Panc1 (cell line): ENCODE results near the gene NPAS3. TPM values are rescaled to one million over a fixed set of nuclear protein-coding genes. Genes with fewer than 3 reads are reported as not detected.

Experiments used
- ATAC-seq: fragments of 200-7000 bp; cut with Tn5 transposase; 2 replicates; pipeline ENCODE4 v1.9.1; 2020; ENCODE audit warnings: mild to moderate bottlenecking, moderate library complexity
- BruUV-seq: library from RNA; stranded (reverse); fragments of 400-500 nt; replicated peaks from 2 replicates; lab custom pipeline; 2021; lab: Mats Ljungman, UMichigan
- CTCF ChIA-PET: fragments of 300-600 bp; sonication (Branson Sonifier 250); formaldehyde crosslinking; loops from one replicate; lab custom pipeline; 2022; ENCODE audit warnings: antibody characterized with exemption; lab: Charles Lee
- POLR2A ChIA-PET: fragments of 300-600 bp; sonication (Branson Sonifier 250); formaldehyde crosslinking; loops from one replicate; lab custom pipeline; 2022; ENCODE audit warnings: antibody characterized with exemption; lab: Charles Lee
- DNase-seq: peaks from one replicate; pipeline ENCODE4 v3.0.0-alpha.2; 2010; ENCODE audit warnings: low read depth, low spot score
- H3K27ac ChIP-seq: 2 replicates; pipeline ENCODE4 v1.5.1; 2011; ENCODE audit warnings: mild to moderate bottlenecking, low read length, inconsistent platforms
- H3K27me3 ChIP-seq: fragments of 200-500 bp; sonication (Bioruptor generic); 2 replicates; pipeline ENCODE4 v1.6.0; 2014; ENCODE audit warnings: low read length, inconsistent platforms; ENCODE audit not compliant: control insufficient read depth, insufficient read depth
- H3K36me3 ChIP-seq: fragments of 200-500 bp; sonication (Bioruptor generic); 2 replicates; pipeline ENCODE4 v1.5.1; 2014; ENCODE audit warnings: inconsistent platforms, mild to moderate bottlenecking, low read length, moderate library complexity; ENCODE audit not compliant: control insufficient read depth, insufficient read depth
- H3K4me1 ChIP-seq: 2 replicates; pipeline ENCODE4 v1.5.1; 2011; ENCODE audit warnings: inconsistent platforms, mild to moderate bottlenecking, low read length, moderate library complexity; ENCODE audit not compliant: control insufficient read depth, insufficient read depth
- H3K4me3 ChIP-seq, 2 experiments: 2 replicates each; pipeline ENCODE4 v1.5.1; 2011 to 2012; ENCODE audit warnings: low read depth in 2 of 2, low read length in 2 of 2, mild to moderate bottlenecking in 2 of 2, inconsistent platforms in 1 of 2, moderate library complexity in 1 of 2
- H3K9me3 ChIP-seq: fragments of 200-500 bp; sonication (Bioruptor generic); 2 replicates; pipeline ENCODE4 v1.5.1; 2014; ENCODE audit warnings: low read depth, mild to moderate bottlenecking, inconsistent platforms, low read length, moderate library complexity; ENCODE audit not compliant: control insufficient read depth, insufficient read depth
- CTCF ChIP-seq: fragments of 450-650 bp; IDR thresholded peaks from 2 replicates; pipeline ENCODE4 v1.5.1; 2017; ENCODE audit warnings: mild to moderate bottlenecking
- POLR2AphosphoS5 ChIP-seq: IDR thresholded peaks from 2 replicates; pipeline ENCODE4 v1.6.1; 2012; ENCODE audit warnings: mild to moderate bottlenecking, low read depth, low read length, moderate library complexity
- SIN3A ChIP-seq: IDR thresholded peaks from 2 replicates; pipeline ENCODE4 v1.6.1; 2012; ENCODE audit warnings: low read depth, mild to moderate bottlenecking, low read length, moderate library complexity, borderline replicate concordance; ENCODE audit not compliant: insufficient read depth
- TCF7L2 ChIP-seq: IDR thresholded peaks from 2 replicates; pipeline ENCODE4 v1.6.1; 2011; ENCODE audit warnings: mild to moderate bottlenecking, low read depth, low read length, inconsistent platforms
- in situ Hi-C: cut with HindIII; loops from 2 replicates; pipeline ENCODE4 v1.10.0; 2016; ENCODE audit warnings: low sequenced_read_pairs, low pct_unique_long_range_greater_than_20kb
- intact Hi-C: fragments of 100-400 bp; cut with micrococcal nuclease; formaldehyde crosslinking; loops from one replicate; pipeline ENCODE4 v1.10.0; 2022; ENCODE audit not compliant: unreplicated experiment
- total RNA-seq: library from RNA; stranded (reverse); gene quantifications from one replicate; pipeline ENCODE4 v1.2.1, GENCODE V29; 2021; ENCODE audit not compliant: unreplicated experiment
- TF ChIP-seq, protein P1 (sequence below), 2 experiments: IDR thresholded peaks; 2 replicates each; pipeline ENCODE4 v1.6.1; 2011 to 2012; ENCODE audit warnings: low read depth in 2 of 2, control low read depth in 1 of 2, low read length in 1 of 2, mild to moderate bottlenecking in 1 of 2, moderate library complexity in 1 of 2; ENCODE audit not compliant: insufficient read depth in 1 of 2

Gene NPAS3
- total RNA-seq, 1 experiment from 2014 or later: 0.23 TPM

DNA sequence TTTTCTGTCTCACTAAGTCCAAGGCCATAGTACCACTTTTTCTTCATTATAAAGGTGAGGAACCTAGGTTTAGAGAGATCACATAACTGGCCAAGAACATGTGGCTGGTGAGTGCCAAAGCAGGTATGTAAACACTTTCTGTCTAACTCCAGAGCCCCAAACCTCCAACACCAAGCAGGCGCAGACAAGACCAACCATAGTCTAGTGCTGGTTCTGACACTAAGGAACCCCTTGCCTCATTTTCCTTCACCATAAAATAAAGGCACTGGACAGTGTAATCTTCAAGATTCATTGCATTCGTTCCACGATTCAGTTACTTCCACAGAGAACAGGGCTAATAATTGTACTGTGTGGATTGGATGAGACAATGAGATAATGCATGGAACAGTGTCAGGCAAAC, 71.0 kb downstream of the NPAS3 start:
- no peak overlapping the region for H3K4me3 ChIP-seq
- POLR2A ChIA-PET: no interaction called here
- CTCF ChIA-PET: no interaction called here
- in situ Hi-C loops: no loop called here
- H3K27ac ChIP-seq: no peak overlapping the region
- no peaks in the 10 kb centered on the region for H3K9me3 ChIP-seq
- intact Hi-C loops: no loop called here
- BruUV-seq: no TSS peak
- ATAC-seq (no peak), DNase-seq (no peak)
- H3K4me1 ChIP-seq: no peaks in the 10 kb centered on the region
- H3K27me3 ChIP-seq: no peaks in the 10 kb centered on the region
- H3K36me3 ChIP-seq: no peaks in the 10 kb centered on the region
- TF ChIP-seq CTCF (no peak), SIN3A (no peak), POLR2AphosphoS5 (no peak), TCF7L2 (no peak)
- TF ChIP-seq, protein P1, sequence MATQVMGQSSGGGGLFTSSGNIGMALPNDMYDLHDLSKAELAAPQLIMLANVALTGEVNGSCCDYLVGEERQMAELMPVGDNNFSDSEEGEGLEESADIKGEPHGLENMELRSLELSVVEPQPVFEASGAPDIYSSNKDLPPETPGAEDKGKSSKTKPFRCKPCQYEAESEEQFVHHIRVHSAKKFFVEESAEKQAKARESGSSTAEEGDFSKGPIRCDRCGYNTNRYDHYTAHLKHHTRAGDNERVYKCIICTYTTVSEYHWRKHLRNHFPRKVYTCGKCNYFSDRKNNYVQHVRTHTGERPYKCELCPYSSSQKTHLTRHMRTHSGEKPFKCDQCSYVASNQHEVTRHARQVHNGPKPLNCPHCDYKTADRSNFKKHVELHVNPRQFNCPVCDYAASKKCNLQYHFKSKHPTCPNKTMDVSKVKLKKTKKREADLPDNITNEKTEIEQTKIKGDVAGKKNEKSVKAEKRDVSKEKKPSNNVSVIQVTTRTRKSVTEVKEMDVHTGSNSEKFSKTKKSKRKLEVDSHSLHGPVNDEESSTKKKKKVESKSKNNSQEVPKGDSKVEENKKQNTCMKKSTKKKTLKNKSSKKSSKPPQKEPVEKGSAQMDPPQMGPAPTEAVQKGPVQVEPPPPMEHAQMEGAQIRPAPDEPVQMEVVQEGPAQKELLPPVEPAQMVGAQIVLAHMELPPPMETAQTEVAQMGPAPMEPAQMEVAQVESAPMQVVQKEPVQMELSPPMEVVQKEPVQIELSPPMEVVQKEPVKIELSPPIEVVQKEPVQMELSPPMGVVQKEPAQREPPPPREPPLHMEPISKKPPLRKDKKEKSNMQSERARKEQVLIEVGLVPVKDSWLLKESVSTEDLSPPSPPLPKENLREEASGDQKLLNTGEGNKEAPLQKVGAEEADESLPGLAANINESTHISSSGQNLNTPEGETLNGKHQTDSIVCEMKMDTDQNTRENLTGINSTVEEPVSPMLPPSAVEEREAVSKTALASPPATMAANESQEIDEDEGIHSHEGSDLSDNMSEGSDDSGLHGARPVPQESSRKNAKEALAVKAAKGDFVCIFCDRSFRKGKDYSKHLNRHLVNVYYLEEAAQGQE (IDR thresholded peaks at IDR 0.05; ENCODE audit: insufficient read depth in 1 of 2, low read depth in 2 of 2, low read length in 1 of 2): no peak

GRCh38 chr14:33010495-33010894, 71.8 kb downstream of the NPAS3 start:
- TF ChIP-seq, protein P1 (IDR thresholded peaks at IDR 0.05; ENCODE audit: insufficient read depth in 1 of 2, low read depth in 2 of 2, low read length in 1 of 2): no peak
- no peak for TF ChIP-seq CTCF
- TF ChIP-seq TCF7L2: no peak
- no peak for TF ChIP-seq POLR2AphosphoS5
- no peak for TF ChIP-seq SIN3A
- POLR2A ChIA-PET: interaction anchor here (0.6 kb wide), 1 partner anchor 527 kb away, joined by 5 read pairs; no protein-coding TSS in a partner anchor
- ATAC-seq (no peak), DNase-seq (no peak)
- no peak overlapping the region for H3K27ac ChIP-seq
- no peaks in the 10 kb centered on the region for H3K4me1 ChIP-seq
- H3K36me3 ChIP-seq: no peaks in the 10 kb centered on the region
- CTCF ChIA-PET: no interaction called here
- no peaks in the 10 kb centered on the region for H3K27me3 ChIP-seq
- no TSS peak for BruUV-seq
- in situ Hi-C loops: no loop called here
- intact Hi-C loops: no loop called here
- H3K9me3 ChIP-seq: no peaks in the 10 kb centered on the region
- no peak overlapping the region for H3K4me3 ChIP-seq
